ENCODE results near the gene C16orf74.

- TF ChIP-seq CTCF (IDR thresholded peaks at IDR 0.05), result no peak
- TF ChIP-seq POLR2A (IDR thresholded peaks at IDR 0.05), result no peak
Measured at GRCh38 chr16:85662976-85663830, 87.7 kb downstream of the C16orf74 start.

All from Peyer's patch (tissue), 4 donors.